UCSD-AML1 (cell line): ENCODE data around the gene GADD45GIP1.
"Not testable (repeated sequence)": the region's sequence is repeated elsewhere in the genome, so short reads cannot be mapped to it uniquely, and the experiment has no call there.

Source experiments
- DNase-seq: peaks from one replicate; lab custom pipeline; 2025; ENCODE audit not compliant: unreplicated experiment; lab: John Stamatoyannopoulos, UW

The GADD45GIP1 gene

DNA sequence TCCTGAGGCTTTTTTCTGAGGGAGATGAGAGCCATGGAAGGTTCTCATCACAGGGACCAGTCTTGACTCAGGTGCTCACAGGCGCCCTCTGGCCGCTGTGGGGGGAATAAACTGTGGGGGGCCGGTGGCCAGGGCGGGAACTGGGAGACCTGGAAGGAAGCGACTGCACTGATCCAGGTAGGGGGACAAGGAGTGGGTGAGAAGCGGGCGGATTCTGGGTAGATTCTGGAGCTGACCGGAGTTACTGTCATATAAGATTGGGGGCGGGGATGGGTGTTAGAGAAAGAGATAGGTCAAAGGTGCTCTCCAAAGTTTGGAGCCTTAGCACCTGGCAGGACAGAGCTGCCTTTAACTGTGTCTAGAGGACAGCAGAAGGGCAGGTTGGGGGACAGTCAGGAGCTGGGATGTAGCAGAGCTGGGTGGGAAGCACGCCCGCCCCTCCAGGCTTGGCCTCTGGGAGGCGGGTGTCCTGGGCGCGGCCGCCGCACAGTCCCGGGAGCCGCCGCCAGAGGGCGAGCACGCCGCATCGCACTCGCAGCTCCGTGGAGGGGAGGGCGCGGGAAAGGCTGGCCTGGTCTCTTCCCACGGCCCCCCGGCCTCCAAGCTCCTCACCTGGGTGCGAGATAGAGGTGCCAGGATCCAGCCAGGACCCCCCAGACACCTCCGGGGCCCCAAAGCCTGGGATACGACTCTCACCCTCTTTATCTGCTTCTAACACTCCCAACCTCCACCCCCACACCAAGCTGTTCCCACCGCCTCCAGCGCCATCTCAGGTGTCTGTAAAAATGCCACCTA is 8.2 kb upstream of the GADD45GIP1 start:
- peak; percentile 80 for DNase-seq

DNA sequence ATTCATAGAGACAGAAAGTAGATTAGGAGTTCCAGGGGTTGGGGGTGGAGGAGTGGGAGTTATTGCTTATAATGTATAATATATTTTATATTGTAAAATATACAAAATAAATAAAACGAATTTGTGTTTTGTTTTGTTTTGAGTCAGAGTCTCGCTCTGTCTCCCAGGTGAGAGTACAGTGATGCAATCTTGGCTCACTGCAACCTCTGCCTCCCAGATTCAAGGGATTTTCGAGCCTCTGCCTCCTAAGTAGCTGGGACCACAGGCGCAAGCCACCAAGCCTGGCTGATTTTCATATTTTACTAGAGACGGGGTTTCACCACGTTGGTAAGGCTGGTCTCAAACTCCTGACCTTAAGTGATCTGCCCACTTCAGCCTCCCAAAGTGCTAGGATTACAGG is 2.5 kb upstream of the GADD45GIP1 start:
- DNase-seq, result no peak

DNA sequence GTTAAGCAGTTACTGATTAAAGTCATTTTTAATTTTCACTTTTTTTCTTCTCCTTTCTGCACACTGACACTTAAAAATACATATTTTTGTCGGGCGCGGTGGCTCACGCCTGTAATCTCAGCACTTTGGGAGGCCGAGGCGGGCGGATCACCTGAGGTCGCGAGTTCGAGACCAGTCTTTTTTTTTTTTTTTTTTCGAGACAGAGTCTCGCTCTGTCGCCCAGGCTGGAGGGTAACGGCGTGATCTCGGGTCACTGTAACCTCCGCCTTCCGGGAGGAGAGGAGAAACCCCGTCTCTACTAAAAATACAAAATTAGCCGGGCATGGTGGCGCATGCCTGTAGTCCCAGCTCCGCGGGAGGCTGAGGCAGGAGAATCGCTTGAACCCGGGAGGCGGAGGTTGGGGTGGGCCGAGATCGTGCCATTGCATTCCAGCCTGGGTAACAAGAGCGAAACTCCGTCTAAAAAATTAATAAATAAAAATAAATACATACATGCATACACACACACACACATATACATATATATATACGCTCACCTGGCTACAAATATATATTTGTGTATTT is 448 bp upstream of the GADD45GIP1 start:
- DNase-seq, result not testable (repeated sequence)

DNA sequence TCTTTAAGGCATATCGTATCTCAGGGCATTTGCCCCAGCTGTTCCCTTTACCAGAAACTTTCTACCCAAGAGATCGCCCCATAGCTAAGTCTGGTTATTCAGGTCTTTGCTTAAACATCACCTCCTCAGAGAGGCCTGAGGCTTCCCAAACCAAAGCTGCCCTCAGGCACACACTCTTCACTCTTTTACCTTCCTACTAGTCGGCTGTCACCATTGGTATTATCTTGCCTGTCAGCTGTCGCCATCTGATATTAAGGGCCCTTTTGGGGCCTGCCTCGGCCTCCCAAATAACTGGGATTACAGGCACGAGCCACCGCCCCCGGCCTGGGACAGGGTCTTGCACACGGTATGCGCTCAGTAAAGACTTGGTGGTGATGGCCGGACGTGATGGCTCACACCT is 1.0 kb downstream of the GADD45GIP1 start:
- no peak for DNase-seq

DNA sequence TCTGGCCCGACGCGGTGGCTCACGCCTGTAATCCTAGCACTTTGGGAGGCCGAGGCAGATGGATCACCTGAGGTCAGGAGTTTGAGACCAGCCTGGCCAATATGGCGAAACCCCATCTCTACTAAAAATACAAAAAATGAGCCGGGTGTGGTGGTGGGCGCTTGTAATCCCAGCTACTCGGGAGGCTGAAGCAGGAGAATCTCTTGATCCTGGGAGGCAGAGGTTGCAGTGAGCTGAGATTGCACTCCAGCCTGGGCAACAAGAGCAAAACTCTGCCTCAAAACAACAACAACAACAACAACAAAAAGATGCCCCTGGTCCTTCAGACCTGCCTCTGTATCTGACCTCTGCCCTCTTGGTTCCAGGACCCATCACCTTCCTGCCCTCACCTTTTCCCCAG is 1.4 kb downstream of the GADD45GIP1 start:
- not testable (repeated sequence) for DNase-seq

DNA sequence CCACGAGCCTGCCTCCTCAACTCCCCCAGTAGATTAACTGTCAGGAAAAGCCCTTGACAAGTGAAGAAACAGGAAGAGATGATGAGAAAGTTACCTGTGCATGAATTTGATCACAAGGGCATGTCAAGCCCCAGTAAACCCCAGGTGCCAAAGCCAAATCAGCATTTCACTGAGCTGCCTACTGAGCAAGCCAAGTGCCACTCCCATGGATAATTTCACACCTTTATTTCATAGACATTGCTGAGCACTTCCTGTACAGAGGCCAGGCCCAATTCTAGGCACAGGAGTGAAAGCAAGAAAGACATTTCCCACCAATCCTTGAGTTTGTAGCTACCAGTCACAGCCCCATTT is 2.4 kb downstream of the GADD45GIP1 start:
- DNase-seq, result no peak

DNA sequence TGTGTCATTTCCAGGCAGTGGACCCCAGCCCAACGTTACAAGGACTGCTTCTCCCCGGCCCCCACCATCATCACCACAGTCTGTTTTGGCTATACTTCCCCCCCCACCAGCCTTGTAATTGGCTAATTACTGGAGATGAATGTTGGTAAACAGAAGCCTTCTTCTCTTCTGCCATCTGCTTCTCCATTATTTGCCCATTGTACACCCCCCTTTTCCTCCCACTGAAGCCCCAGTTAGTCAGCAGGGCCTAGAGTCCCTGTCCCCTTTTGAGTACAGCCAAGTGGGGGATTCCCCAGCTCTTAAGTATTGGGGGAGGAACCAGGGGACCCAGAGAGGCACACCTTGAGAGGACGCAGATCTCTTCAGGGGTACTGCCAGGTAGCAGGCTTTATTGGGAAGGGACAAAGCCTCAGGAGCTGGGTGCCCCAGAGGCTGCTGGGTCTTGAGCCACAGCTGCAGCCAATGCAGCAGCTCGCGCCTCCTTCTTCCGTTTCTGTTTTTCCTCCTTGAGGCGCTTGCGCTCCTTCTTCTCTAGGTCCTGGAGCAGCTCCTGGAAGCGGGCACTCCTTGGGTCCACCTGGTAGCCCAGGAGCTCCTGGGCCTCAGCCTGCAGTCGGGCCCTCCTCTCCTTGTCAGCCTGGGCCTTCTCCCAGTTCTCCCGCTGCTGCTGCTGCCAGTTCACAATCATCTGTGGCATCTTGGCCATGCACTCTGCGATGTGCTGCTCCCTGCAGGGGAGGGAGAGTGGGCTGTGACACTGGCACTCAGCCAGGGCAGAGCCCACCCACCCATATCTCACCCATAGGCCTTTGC is 3.0 kb downstream of the GADD45GIP1 start:
- no peak for DNase-seq

DNA sequence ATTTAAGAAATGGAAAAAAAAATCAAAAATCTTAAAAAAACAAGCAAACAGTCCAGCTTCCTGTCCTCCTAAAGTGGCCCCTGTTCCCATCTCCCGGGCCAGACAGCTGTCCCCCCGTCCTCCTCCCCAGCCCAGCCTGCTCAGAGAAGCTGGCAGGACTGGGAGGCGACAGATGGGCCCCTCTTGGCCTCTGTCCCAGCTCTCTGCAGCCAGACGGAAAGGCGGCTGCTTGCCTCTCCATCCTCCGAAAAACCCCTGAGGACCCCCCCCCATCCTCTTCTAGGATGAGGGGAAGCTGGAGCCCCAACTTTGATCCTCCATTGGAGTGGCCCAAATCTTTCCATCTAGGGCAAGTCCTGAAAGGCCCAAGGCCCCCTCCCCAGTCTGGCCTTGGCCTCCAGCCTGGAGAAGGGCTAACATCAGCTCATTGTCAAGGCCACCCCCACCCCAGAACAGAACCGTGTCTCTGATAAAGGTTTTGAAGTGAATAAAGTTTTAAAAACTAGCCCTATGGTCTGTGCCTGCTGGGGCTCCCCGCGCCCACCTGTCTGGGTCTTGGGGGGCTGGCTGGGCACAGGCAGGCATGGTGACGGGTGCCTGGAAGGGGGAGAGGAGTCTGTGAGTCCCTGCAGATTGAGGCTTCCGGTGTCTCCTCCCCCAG is 3.8 kb downstream of the GADD45GIP1 start:
- DNase-seq, result no peak

DNA sequence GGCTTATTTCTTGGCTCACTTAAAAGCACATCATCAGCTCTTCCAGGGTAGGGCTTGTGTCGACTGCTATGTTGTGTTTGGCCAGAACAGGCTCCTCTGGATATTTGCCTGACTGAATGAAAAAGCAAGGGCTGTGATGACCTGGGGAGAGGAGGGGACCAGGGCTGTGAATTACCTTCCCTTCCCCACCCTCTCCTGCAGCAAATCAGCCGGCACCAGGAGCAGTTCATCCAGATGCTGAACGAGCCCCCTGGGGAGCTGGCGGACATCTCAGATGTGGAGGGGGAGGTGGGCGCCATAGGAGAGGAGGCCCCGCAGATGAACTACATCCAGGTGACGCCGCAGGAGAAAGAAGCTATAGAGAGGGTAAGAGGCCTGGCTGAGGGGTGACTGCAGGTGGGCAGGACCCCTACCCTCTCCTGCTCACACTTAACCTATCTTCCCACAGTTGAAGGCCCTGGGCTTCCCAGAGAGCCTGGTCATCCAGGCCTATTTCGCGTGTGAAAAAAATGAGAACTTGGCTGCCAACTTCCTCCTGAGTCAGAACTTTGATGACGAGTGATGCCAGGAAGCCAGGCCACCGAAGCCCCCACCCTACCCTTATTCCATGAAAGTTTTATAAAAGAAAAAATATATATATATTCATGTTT is 4.4 kb downstream of the GADD45GIP1 start:
- DNase-seq, result no peak

DNA sequence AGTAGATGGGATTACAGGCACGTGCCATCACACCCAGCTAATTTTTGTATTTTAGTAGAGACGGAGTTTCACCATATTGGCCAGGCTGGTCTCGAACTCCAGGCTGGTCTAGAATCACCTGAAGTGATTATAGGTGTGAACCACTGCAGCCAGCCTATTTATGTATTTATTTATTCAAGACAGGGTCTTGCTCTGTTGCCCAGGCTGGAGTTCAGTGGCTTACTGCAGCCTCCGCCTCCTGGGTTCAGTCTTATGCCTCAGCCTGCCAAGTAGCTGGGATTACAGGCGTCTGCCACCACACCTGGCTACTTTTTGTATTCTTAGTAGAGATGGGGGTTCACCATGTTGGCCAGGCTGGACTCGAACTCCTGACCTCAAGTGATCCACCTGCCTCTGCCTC is 5.0 kb downstream of the GADD45GIP1 start:
- DNase-seq, result not testable (repeated sequence)

DNA sequence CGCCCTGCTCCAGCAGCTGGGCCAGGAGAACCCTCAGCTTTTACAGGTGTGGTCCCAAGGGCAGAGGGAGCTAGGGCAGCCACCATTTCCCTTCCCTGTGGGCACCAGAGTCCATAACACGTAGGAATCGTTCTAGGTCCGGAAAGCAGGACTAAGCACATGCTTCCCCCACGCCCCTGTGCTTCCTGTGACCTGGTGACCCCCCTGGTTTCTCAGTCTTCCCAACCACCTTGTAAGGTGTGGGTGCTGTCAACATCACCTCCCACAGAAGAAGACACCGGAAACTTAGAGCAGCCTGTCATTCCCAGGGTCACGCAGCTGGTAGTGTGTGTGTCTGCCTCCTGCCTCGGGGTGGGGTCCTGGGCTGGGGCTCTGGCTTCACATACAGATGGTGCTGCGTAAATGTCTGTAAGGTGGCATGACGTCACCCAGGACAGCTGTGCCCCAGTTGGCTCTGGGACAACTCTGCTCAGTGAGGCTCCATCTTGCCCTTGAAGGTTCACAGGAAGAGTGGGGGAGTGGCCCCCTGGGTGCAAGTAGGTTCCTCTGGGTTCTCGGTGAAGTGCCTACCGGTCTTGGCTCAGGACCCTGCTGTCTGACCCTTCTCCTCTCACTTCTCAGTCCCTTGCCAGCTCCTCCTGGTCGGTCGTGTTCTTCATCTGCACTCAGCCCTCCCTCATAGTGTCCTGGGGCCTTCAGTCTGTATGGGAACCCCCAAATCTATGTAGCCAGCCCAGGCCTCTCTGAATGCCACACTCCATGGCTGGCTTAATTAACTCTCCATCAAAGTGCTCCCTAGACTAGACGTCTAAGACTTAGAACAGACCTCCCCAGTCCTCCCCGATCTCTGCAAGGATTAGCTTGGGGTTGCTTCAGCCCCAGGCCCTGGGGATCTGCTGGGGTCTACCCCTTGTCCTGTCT is 7.4 kb downstream of the GADD45GIP1 start:
- no peak for DNase-seq

DNA sequence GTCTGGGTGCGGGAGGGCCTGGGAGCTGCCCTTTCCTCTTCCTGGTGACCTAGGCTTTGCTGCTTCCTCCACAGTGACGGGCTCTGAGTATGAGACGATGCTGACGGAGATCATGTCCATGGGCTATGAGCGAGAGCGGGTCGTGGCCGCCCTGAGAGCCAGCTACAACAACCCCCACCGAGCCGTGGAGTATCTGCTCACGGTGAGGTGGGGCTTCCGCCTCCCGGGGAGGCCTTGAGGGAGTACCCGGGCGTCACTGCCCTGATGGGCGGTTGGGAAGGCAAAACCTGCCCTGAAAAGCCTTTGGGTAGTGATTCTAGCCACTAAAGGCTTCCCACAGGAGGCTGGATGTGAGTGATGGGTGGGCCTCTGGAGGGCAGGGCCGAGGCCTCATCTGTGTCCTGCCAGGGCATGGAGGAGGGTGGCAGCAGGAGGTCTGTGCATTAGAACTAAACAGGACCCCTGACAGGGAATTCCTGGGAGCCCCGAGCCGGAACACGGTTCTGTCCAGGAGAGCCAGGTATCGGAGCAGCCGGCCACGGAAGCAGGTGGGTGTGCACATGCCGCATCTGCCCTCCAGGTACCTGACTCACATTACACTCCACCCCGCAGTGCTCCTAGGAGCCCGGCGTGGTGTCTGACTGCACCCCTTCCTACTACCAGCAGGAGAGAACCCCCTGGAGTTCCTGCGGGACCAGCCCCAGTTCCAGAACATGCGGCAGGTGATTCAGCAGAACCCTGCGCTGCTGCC is 8.2 kb downstream of the GADD45GIP1 start:
- no peak for DNase-seq

DNA sequence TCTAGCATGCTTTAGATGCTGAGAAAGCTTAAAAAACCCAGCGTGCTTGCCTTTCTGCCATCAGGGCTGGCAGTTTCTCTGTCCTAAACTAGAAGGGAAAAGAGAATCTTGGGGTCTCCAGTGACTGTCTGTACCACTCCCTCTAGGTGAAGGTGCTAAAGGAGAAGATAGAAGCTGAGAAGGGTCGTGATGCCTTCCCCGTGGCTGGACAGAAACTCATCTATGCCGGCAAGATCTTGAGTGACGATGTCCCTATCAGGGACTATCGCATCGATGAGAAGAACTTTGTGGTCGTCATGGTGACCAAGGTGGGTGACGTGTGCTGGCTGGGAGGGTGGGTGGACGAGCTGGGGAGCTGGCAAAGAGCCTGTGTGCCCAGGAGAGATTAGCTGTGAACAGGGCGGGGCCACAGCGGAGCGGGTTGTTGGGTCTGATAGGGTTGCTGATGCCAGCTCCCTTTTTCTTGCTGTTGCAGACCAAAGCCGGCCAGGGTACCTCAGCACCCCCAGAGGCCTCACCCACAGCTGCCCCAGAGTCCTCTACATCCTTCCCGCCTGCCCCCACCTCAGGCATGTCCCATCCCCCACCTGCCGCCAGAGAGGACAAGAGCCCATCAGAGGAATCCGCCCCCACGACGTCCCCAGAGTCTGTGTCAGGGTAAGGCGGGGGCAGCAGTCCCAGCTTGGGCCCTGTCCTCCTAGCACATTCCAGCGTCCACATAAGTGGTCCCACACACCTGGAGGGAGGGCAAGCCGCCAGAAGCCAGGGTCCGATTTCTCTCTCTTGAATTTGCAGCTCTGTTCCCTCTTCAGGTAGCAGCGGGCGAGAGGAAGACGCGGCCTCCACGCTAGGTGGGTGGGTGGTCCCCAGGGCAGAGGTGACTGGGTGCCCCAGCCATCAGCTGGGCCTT is 9.1 kb downstream of the GADD45GIP1 start:
- DNase-seq, result no peak

DNA sequence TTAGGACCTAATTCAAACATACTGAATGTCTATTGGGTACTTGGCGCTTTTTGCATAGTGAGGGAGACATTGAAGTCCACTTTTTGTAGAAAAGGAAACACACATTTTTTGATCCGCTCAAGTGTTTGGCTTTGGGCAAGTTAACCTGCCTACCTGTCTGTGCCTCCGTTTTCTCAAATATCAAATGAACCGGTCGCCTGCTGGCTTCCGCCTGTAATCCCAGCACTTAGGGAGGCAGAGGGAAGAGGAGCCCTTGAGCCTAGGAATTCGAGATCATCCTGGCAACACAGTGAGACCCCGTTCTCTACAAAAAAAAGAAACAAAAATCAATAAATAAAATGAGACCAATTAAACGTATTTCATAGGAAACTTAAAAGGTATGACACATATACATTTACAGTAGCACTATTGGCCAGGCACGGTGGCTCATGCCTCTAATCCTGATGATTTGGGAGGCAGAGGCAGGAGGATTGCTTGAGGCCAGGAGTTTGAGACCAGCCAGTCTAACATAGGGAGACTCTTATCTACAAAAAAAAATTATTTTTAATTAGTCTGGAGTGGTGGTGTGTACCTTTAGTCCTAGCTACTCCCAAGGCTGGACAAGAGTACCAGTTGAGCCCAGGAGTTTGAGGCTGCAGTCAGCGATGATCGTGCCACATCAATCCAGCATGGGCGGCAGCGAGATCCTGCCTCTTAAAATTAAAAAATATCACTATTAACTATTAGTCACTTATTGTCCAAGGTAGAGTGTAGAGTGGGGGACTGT is 10.1 kb downstream of the GADD45GIP1 start:
- no peak for DNase-seq

DNA sequence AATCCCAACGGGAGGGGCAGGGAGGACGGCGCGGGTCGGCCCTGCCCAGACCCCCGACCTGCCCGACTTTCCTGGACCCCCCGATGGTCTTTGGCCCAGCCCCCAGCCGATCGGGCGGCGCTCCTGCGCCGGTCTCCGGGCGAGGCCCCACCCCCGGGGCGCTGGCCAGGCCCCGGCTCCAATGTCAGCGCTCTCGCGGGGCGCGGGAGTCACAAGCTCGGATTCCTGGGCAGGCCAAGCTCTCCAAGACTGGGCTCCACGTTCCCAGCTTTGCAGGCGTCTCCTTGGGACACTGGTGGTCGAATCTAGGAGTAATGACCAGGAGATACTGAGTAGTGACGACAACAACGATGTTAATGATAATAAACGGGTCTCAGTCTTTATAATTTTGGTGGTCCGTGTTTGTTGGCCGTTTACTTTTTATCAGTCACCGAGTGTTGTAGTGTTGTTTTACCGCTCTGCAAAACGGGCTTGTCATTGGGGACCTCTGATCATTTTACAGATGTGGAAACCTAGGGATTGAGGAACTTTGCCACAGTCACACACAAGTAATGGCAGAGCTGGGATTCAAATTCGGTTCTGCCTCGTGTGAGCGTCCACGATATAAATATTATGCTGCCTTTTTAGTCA is 10.8 kb downstream of the GADD45GIP1 start:
- peak; percentile 64 for DNase-seq

DNA sequence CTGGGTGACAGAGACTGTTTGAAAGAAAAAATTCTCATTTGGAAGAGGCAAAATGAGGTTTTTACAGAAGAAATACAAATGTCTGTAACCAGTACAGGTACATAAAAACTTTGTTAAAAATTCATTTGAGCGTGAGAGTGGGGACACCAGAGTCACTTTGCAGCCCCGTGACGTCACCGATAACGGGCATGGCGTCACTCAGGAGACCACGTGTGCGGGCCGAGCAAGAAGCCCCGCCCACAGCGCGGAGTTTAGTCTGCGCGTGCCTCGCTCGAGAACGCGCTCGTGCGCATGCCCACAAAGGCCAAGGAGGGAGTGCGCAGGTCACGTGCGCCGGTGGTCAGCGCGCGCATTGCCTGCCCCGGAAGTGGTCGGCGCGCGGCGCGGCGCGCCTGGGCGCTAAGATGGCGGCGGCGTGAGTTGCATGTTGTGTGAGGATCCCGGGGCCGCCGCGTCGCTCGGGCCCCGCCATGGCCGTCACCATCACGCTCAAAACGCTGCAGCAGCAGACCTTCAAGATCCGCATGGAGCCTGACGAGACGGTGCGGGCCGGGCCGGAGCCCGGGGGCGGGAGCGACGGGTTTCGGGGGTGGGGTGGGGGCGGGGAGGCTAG is 11.4 kb downstream of the GADD45GIP1 start, which contains the start of gene RAD23A:
Gene RAD23A (plus strand): TSS at position 384 of the 613 bp plus-strand sequence. CDS start 87 bp downstream, at position 471.
- DNase-seq, result peak; percentile 99
